B cell (primary cell): ENCODE data around the gene SLC8A3. TPM values are rescaled to one million over a fixed set of nuclear protein-coding genes. Genes with fewer than 3 reads are reported as not detected.

Source experiments
- ATAC-seq: fragments of 200-7000 bp; cut with Tn5 transposase; one replicate; pipeline ENCODE4 v1.10.0; 2021; ENCODE audit warnings: low read depth, mild to moderate bottlenecking, moderate number of reproducible peaks, moderate library complexity
- CTCF ChIA-PET: fragments of 350-600 bp; sonication (Branson Sonifier 250); formaldehyde crosslinking; loops from one replicate; lab custom pipeline; 2021; ENCODE audit warnings: antibody characterized with exemption, inconsistent platforms; lab: Charles Lee
- POLR2A ChIA-PET: fragments of 350-600 bp; sonication (Branson Sonifier 250); formaldehyde crosslinking; loops from one replicate; lab custom pipeline; 2021; ENCODE audit warnings: antibody characterized with exemption; lab: Charles Lee
- DNase-seq: peaks from one replicate; pipeline ENCODE4 v3.0.0; 2013
- H2AFZ ChIP-seq: 2 replicates; pipeline ENCODE4 v1.6.1; 2012; ENCODE audit warnings: mild to moderate bottlenecking, low read depth, low read length; ENCODE audit not compliant: insufficient read depth, poor library complexity, severe bottlenecking
- H3K27ac ChIP-seq, 2 donors: 1 replicate in 1 of 2; 2 replicates in 1 of 2; pipeline ENCODE4 v1.5.1; 2012 to 2013; ENCODE audit warnings: low read length in 2 of 2, mild to moderate bottlenecking in 2 of 2, moderate library complexity in 1 of 2
- H3K27me3 ChIP-seq, 4 experiments: fragments of 200-600 bp in 1 of 4; sonication (generic) in 1 of 4; replicated peaks in 1 of 4; 1 replicate in 2 of 4; 2 replicates in 2 of 4; pipeline versions ENCODE4 v1.6.1 to v1.7.0; 2013 to 2016; ENCODE audit warnings: low read length in 3 of 4, mild to moderate bottlenecking in 2 of 4, mixed read lengths in 1 of 4, moderate library complexity in 1 of 4; ENCODE audit not compliant: insufficient read depth in 4 of 4, control insufficient read depth in 3 of 4; ENCODE audit errors: control extremely low read depth in 1 of 4
- H3K36me3 ChIP-seq, 2 experiments: replicated peaks in 1 of 2; 1 replicate in 1 of 2; 2 replicates in 1 of 2; pipeline versions ENCODE4 v1.6.1 to v1.7.1; 2013; ENCODE audit warnings: low read length in 1 of 2; ENCODE audit not compliant: insufficient read depth in 2 of 2, control insufficient read depth in 1 of 2; ENCODE audit errors: control extremely low read depth in 1 of 2, extremely low read depth in 1 of 2
- H3K4me1 ChIP-seq, 2 donors: fragments of 200-600 bp in 1 of 2; sonication (generic) in 1 of 2; 1 replicate in 1 of 2; 2 replicates in 1 of 2; pipeline versions ENCODE4 v1.5.1 to v1.6.1; 2013 to 2017; ENCODE audit warnings: low read length in 2 of 2; ENCODE audit not compliant: control insufficient read depth in 2 of 2, insufficient read depth in 2 of 2
- H3K4me2 ChIP-seq: replicated peaks from 2 replicates; pipeline ENCODE3; 2012; ENCODE audit warnings: mild to moderate bottlenecking, low read depth, low read length; ENCODE audit not compliant: poor library complexity, severe bottlenecking
- H3K4me3 ChIP-seq, 5 experiments: fragments of 200-600 bp in 1 of 5; sonication (generic) in 1 of 5; 1 replicate in 3 of 5; 2 replicates in 2 of 5; pipeline versions ENCODE4 v1.5.1 to v1.7.0; 2011 to 2016; ENCODE audit warnings: low read length in 4 of 5, mild to moderate bottlenecking in 4 of 5, low read depth in 2 of 5, control low read depth in 1 of 5, moderate library complexity in 1 of 5; ENCODE audit not compliant: insufficient read depth in 1 of 5; ENCODE audit errors: control extremely low read depth in 1 of 5, extremely low read depth in 1 of 5
- H3K79me2 ChIP-seq: fragments of 200-600 bp; sonication (generic); one replicate; pipeline ENCODE4 v1.6.0; 2016; ENCODE audit warnings: low read length; ENCODE audit not compliant: control insufficient read depth, insufficient read depth
- H3K9ac ChIP-seq: fragments of 200-600 bp; sonication (generic); 2 replicates; pipeline ENCODE4 v1.6.1; 2017; ENCODE audit warnings: mild to moderate bottlenecking, low read length, moderate library complexity
- H3K9me3 ChIP-seq, 3 donors: one replicate each; pipeline versions ENCODE4 v1.6.1 to v1.7.1; 2013; ENCODE audit warnings: low read length in 2 of 3; ENCODE audit not compliant: control insufficient read depth in 2 of 3, insufficient read depth in 1 of 3; ENCODE audit errors: control extremely low read depth in 1 of 3
- H4K20me1 ChIP-seq: 2 replicates; pipeline ENCODE4 v1.6.0; 2012; ENCODE audit warnings: mild to moderate bottlenecking, low read length; ENCODE audit not compliant: insufficient read depth, control insufficient read depth, poor library complexity, severe bottlenecking
- H3K27ac Mint-ChIP-seq: one replicate; pipeline ENCODE4 v1.8.0; 2021; ENCODE audit warnings: mixed read lengths
- H3K27me3 Mint-ChIP-seq: one replicate; pipeline ENCODE4 v1.8.0; 2021; ENCODE audit warnings: mixed read lengths
- H3K4me1 Mint-ChIP-seq: one replicate; pipeline ENCODE4 v1.8.0; 2021; ENCODE audit warnings: mixed read lengths
- H3K4me3 Mint-ChIP-seq: one replicate; pipeline ENCODE4 v1.8.0; 2021; ENCODE audit warnings: mixed read lengths
- H3K9me3 Mint-ChIP-seq: one replicate; pipeline ENCODE4 v1.8.0; 2022; ENCODE audit warnings: mixed read lengths; ENCODE audit not compliant: insufficient read depth
- EZH2 ChIP-seq: IDR thresholded peaks from 2 replicates; pipeline ENCODE4 v1.6.1; 2012; ENCODE audit warnings: borderline replicate concordance, low read depth, mild to moderate bottlenecking, moderate library complexity, low read length; ENCODE audit not compliant: insufficient read depth, poor library complexity, severe bottlenecking
- WGBS: methylation state at CpG from one replicate; pipeline ENCODE4 v1.1.5; 2013; ENCODE audit warnings: missing lambda C conversion rate; ENCODE audit not compliant: insufficient coverage; 5-methylcytosine and 5-hydroxymethylcytosine counted together
- intact Hi-C: fragments of 100-400 bp; cut with micrococcal nuclease; formaldehyde crosslinking; loops from one replicate; pipeline ENCODE4 v1.10.0; 2022
- polyA plus RNA-seq: library from polyadenylated mRNA; depleted of rRNA; stranded (reverse); fragments of >200 nt; gene quantifications from 2 replicates; pipeline ENCODE4 v1.2.3, GENCODE V29; 2012
- total RNA-seq, 2 donors: library from RNA; stranded (reverse); fragments of 120-200 nt in 1 of 2; gene quantifications; 1 replicate in 1 of 2; 2 replicates in 1 of 2; pipeline versions ENCODE4 v1.2.3 to v1.2.4, GENCODE V29; 2013 to 2022
- TF ChIP-seq, protein P1 (sequence below): fragments of 200-600 bp; IDR thresholded peaks from one replicate; pipeline ENCODE4 v1.8.0; 2022; ENCODE audit warnings: antibody characterized with exemption, mild to moderate bottlenecking

The SLC8A3 gene
- total and polyA plus RNA-seq, 2 donors (not counting 1 experiment from before 2014, with no cell fraction given) = 0.07 to 0.09 TPM

DNA sequence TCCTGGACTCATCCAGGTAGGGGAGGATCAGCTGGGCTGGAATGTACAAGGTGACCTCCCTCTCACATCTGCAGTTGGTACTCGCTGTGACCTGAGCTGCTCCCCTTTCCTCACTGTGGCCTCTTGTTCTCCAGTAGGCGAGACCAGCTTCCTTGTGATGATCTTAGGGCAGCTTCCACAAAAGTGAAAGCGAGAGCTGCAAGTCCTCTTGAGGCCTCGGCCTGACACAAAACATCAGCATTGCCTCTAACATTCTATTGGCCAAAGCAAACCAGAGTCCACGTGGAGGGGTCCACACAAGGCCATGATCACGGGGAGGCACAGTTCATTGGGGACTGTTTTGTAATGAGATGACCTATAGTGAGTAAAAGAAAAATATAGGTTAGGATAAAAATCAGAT, 182.1 kb downstream of the SLC8A3 start:
- Mint-ChIP-seq H3K4me1 (peaks cover 6% of the 10 kb centered on the region), H3K27me3 (no peaks in the 10 kb centered on the region), H3K4me3 (no peak overlapping the region), H3K27ac (no peak overlapping the region), H3K9me3 (no peaks in the 10 kb centered on the region)
- 62% methylated on average over 3 of the region's 6 CpGs for WGBS
- Histone ChIP-seq H3K4me3 (no peak overlapping the region), H3K27ac (no peak overlapping the region), H3K79me2 (no peaks in the 10 kb centered on the region), H3K27me3 (no peaks in the 10 kb centered on the region), H3K9ac (no peak overlapping the region), H3K4me2 (no peak overlapping the region), H3K9me3 (no peaks in the 10 kb centered on the region), H2AFZ (no peak overlapping the region), H4K20me1 (no peaks in the 10 kb centered on the region), H3K4me1 (peaks cover 0 to 6% of the 10 kb centered on the region in 2 donors), H3K36me3 (no peaks in the 10 kb centered on the region)
- TF ChIP-seq, protein P1, sequence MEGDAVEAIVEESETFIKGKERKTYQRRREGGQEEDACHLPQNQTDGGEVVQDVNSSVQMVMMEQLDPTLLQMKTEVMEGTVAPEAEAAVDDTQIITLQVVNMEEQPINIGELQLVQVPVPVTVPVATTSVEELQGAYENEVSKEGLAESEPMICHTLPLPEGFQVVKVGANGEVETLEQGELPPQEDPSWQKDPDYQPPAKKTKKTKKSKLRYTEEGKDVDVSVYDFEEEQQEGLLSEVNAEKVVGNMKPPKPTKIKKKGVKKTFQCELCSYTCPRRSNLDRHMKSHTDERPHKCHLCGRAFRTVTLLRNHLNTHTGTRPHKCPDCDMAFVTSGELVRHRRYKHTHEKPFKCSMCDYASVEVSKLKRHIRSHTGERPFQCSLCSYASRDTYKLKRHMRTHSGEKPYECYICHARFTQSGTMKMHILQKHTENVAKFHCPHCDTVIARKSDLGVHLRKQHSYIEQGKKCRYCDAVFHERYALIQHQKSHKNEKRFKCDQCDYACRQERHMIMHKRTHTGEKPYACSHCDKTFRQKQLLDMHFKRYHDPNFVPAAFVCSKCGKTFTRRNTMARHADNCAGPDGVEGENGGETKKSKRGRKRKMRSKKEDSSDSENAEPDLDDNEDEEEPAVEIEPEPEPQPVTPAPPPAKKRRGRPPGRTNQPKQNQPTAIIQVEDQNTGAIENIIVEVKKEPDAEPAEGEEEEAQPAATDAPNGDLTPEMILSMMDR = no peak
- TF ChIP-seq EZH2 = no peak
- ChIA-PET CTCF (no interaction called here), POLR2A (no interaction called here)
- DNase-seq = no peak
- no peak for ATAC-seq
- intact Hi-C loops = no loop called here

DNA sequence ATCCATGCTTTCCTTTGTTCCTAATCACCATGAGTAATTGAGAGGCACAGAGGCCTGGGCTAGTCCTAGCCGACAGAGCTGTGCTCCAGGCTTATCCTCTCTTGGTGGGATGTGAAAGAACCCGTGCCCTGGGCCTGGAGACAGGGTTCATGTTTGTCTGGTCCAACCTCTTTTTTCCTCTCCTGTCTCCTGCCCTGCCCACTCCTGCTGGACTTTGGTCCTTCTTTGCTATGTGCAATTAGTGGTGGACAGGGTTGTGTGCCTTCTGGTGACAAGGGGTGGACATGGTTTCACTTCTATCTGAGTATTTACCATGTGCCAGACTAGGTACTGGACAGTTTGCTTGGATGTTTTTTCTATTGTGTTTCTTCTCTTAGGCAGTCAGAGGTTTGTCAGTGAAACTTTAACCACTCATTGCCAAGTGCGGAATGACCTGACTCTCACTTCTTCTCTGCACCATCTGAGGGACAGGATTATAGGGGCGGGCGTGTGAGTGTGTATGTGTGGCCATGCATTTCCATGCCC, 183.4 kb downstream of the SLC8A3 start:
- TF ChIP-seq EZH2 = no peak
- TF ChIP-seq, protein P1 = no peak
- DNase-seq (no peak), ATAC-seq (no peak)
- Histone ChIP-seq H3K79me2 (no peaks in the 10 kb centered on the region), H3K27me3 (no peaks in the 10 kb centered on the region), H4K20me1 (no peaks in the 10 kb centered on the region), H3K4me2 (no peak overlapping the region), H3K36me3 (no peaks in the 10 kb centered on the region), H2AFZ (no peak overlapping the region), H3K9me3 (no peaks in the 10 kb centered on the region), H3K9ac (no peak overlapping the region), H3K4me1 (peaks cover 0 to 9% of the 10 kb centered on the region in 2 donors), H3K27ac (no peak overlapping the region), H3K4me3 (no peak overlapping the region)
- no peaks in the 10 kb centered on the region for H3K27me3 Mint-ChIP-seq
- intact Hi-C loops = no loop called here
- ChIA-PET CTCF (no interaction called here), POLR2A (no interaction called here)
- 96% methylated on average over 3 of the region's 5 CpGs for WGBS
- no peak overlapping the region for H3K4me3 Mint-ChIP-seq
- H3K27ac Mint-ChIP-seq = no peak overlapping the region
- peaks cover 11% of the 10 kb centered on the region for H3K4me1 Mint-ChIP-seq
- H3K9me3 Mint-ChIP-seq = no peaks in the 10 kb centered on the region
